Measurements from ENCODE around the gene RGS4.
"Not testable (repeated sequence)": the region's sequence is repeated elsewhere in the genome, so short reads cannot be mapped to it uniquely, and the experiment has no call there.

RGS4 gene

GRCh38 chr1:163068716-163069115 is 445 bp upstream of the RGS4 start:
- peak; percentile 57 for DNase-seq (ENCODE audit: low read depth)

- DNase-seq (ENCODE audit: low read depth), result no peak
Measured at GRCh38 chr1:163069655-163070277, 605 bp downstream of the RGS4 start.

- peak; percentile 75 for DNase-seq (ENCODE audit: low read depth)
Measured at GRCh38 chr1:163071405-163072255, 2.5 kb downstream of the RGS4 start.

GRCh38 chr1:163072658-163073057 is 3.5 kb downstream of the RGS4 start:
- no peak for DNase-seq (ENCODE audit: low read depth)

GRCh38 chr1:163074004-163074403 is 4.8 kb downstream of the RGS4 start:
- DNase-seq (ENCODE audit: low read depth), result no peak

GRCh38 chr1:163074716-163075284 is 5.6 kb downstream of the RGS4 start:
- DNase-seq (ENCODE audit: low read depth), result no peak

- no peak for DNase-seq (ENCODE audit: low read depth)
Measured at GRCh38 chr1:163076044-163076443, 6.9 kb downstream of the RGS4 start.

- DNase-seq (ENCODE audit: low read depth), result peak; percentile 29
Measured at GRCh38 chr1:163076446-163076845, 7.3 kb downstream of the RGS4 start.

- no peak for DNase-seq (ENCODE audit: low read depth)
Measured at GRCh38 chr1:163076981-163077761, 8.0 kb downstream of the RGS4 start.

- DNase-seq (ENCODE audit: low read depth), result no peak
Measured at GRCh38 chr1:163082971-163083370, 13.8 kb downstream of the RGS4 start.

GRCh38 chr1:163083690-163084089 is 14.5 kb downstream of the RGS4 start:
- DNase-seq (ENCODE audit: low read depth), result no peak

GRCh38 chr1:163084330-163084729 is 15.2 kb downstream of the RGS4 start:
- peak; percentile 86 for DNase-seq (ENCODE audit: low read depth)

- DNase-seq (ENCODE audit: low read depth), result peak; percentile 74
Measured at GRCh38 chr1:163085041-163085903, 16.1 kb downstream of the RGS4 start.

GRCh38 chr1:163085904-163086268 is 16.7 kb downstream of the RGS4 start:
- peak; percentile 72 for DNase-seq (ENCODE audit: low read depth)

GRCh38 chr1:163089117-163089516 is 20.0 kb downstream of the RGS4 start:
- not testable (repeated sequence) for DNase-seq (ENCODE audit: low read depth)

GRCh38 chr1:163090321-163090945 is 21.3 kb downstream of the RGS4 start:
- DNase-seq (ENCODE audit: low read depth), result peak; percentile 56

GRCh38 chr1:163093169-163093568 is 24.0 kb downstream of the RGS4 start:
- no peak for DNase-seq (ENCODE audit: low read depth)

GRCh38 chr1:163093579-163093978 is 24.4 kb downstream of the RGS4 start:
- DNase-seq (ENCODE audit: low read depth), result no peak

GRCh38 chr1:163094182-163094581 is 25.0 kb downstream of the RGS4 start:
- no peak for DNase-seq (ENCODE audit: low read depth)

GRCh38 chr1:163094589-163094988 is 25.4 kb downstream of the RGS4 start:
- no peak for DNase-seq (ENCODE audit: low read depth)

- DNase-seq (ENCODE audit: low read depth), result no peak
Measured at GRCh38 chr1:163095213-163095612, 26.1 kb downstream of the RGS4 start.
